Measurements from ENCODE around the gene SCAMP5. TPM values are rescaled to one million over a fixed set of nuclear protein-coding genes. Genes with fewer than 3 reads are reported as not detected.

Gene SCAMP5, protein sequence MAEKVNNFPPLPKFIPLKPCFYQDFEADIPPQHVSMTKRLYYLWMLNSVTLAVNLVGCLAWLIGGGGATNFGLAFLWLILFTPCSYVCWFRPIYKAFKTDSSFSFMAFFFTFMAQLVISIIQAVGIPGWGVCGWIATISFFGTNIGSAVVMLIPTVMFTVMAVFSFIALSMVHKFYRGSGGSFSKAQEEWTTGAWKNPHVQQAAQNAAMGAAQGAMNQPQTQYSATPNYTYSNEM
- total RNA-seq: 0.92 and 1.3 TPM in 2 replicates

DNA sequence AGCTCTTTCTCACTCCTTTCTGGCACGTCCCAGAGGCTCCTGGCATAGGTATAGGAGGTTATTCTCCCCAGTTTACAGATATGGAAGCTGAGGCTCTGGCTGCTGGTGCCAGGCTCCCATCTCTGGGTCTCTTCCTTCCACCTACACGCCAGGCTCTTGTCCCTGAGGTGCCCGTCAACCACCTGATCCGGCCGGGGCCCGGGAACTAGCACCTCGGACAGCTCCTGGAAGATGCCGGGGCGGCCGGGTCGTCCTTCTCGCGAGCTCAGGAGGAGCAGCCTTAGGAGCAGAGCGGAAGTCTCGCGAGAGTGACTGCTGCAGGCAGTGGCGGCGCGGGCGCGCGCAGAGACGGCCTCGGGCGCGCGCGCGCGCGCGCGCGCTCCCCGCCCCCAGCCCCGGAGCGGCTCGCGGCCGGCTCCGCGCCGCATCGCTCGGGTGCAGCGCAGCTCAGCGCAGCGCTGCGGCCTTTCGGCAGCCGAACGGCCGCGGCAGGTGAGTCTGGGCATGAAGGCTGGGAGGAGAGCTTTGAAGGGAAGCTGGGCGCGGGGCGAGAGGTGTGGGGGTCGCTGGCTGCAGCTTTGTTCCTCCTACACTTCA is at the start of gene SCAMP5:
TSS of gene SCAMP5 (plus strand) at position 382 of the 597 bp plus-strand sequence. CDS start 16,277 bp downstream, outside the sequence.
- intact Hi-C loops (cut with micrococcal nuclease): loop anchor here (1.0 to 5.0 kb wide), 3 partner anchors 11 to 1363 kb away; partner anchors contain the start of gene NPTN
- peak within 1 kb of the TSS; percentile 61 for H3K4me3 Mint-ChIP-seq
- peaks cover 13% of the 10 kb centered on the region for H3K4me1 Mint-ChIP-seq
- peak; percentile 99 for DNase-seq
- H3K27me3 Mint-ChIP-seq: peaks cover 41% of the 10 kb centered on the region
- H3K9me3 Mint-ChIP-seq: peaks cover 6% of the 10 kb centered on the region
- no peaks in the 10 kb centered on the region for H3K36me3 Mint-ChIP-seq (ENCODE audit: low read depth)
- peak within 1 kb of the TSS; percentile 16 for H3K27ac Mint-ChIP-seq

DNA sequence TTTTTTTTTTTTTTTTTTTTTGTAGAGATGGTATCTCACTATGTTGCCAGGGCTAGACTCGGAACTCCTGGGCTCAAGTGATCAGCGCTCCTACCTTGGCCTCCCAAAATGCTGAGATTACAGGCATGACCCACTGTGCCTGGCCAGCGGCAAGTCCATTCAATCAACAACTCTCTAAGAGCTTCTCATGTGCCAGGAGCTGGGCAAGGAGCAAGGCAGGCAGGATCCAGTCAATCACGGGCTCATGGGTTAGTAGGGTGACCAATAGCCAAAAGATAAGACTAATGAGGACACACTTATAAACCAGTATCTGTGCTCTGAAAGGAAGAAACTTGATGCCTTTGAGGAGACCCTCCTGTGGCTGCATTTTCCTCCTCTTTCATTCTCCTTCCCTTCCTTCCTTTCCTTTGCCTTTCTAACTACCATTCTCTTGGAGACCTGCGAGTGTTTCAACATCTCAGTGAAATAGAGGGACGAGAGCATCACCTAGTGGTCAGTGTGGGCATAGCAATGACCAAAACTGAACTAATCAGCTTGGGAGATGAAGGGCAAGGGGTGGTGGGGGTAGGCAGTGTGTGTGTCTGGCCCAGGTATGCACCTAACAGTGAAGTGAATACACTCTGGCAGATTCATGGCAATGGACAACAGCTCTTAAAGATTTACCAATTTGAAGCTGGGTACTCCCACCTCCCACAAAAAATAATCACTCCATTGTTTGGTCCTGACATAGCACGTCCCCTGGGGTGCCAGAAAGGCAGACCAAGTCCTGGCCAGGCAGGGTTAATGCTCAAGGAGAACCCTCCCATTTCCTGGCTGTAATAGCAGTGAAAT is 45.1 kb upstream of the SCAMP5 start:
- Mint-ChIP-seq H3K4me1 (peaks cover 16% of the 10 kb centered on the region), H3K36me3 (ENCODE audit: low read depth) (peaks cover 1% of the 10 kb centered on the region), H3K9me3 (no peaks in the 10 kb centered on the region), H3K27ac (no peak overlapping the region), H3K4me3 (no peak overlapping the region), H3K27me3 (peaks cover 4% of the 10 kb centered on the region)
- intact Hi-C loops (cut with micrococcal nuclease): loop anchor here (1.0 to 5.0 kb wide), 3 partner anchors 108 to 313 kb away; partner anchors contain the start of gene ULK3
- DNase-seq: peak; percentile 95

- Mint-ChIP-seq H3K9me3 (no peaks in the 10 kb centered on the region), H3K27me3 (peaks cover 4% of the 10 kb centered on the region), H3K4me3 (no peak overlapping the region), H3K36me3 (ENCODE audit: low read depth) (peaks cover 3% of the 10 kb centered on the region), H3K27ac (no peak overlapping the region), H3K4me1 (peaks cover 18% of the 10 kb centered on the region)
- DNase-seq: no peak
- intact Hi-C loops (cut with micrococcal nuclease): loop anchor here (5.0 kb wide), 2 partner anchors 109 to 314 kb away; partner anchors contain the start of gene ULK3
These were observed 44.4 kb upstream of the SCAMP5 start for GRCh38 chr15:74951006-74951405.

- Mint-ChIP-seq H3K36me3 (ENCODE audit: low read depth) (peaks cover 3% of the 10 kb centered on the region), H3K27ac (no peak overlapping the region), H3K27me3 (peaks cover 21% of the 10 kb centered on the region), H3K9me3 (no peaks in the 10 kb centered on the region), H3K4me3 (peak overlapping the region; percentile 74), H3K4me1 (peaks cover 27% of the 10 kb centered on the region)
- no peak for DNase-seq
- intact Hi-C loops (cut with micrococcal nuclease): loop anchor here (5.0 kb wide), 2 partner anchors 112 to 317 kb away; partner anchors contain the start of gene ULK3
These were observed 40.8 kb upstream of the SCAMP5 start for GRCh38 chr15:74954515-74954914.

- Mint-ChIP-seq H3K4me3 (peak overlapping the region; percentile 74), H3K27me3 (peaks cover 24% of the 10 kb centered on the region), H3K9me3 (no peaks in the 10 kb centered on the region), H3K4me1 (peaks cover 29% of the 10 kb centered on the region), H3K36me3 (ENCODE audit: low read depth) (peaks cover 3% of the 10 kb centered on the region), H3K27ac (no peak overlapping the region)
- no peak for DNase-seq
- intact Hi-C loops (cut with micrococcal nuclease): loop anchor here (5.0 kb wide), 4 partner anchors 48 to 578 kb away; partner anchors contain the start of genes C15orf39 and FAM219B
These were observed 40.3 kb upstream of the SCAMP5 start for GRCh38 chr15:74955017-74955416.

GRCh38 chr15:74955796-74956647 is 39.3 kb upstream of the SCAMP5 start:
- Mint-ChIP-seq H3K36me3 (ENCODE audit: low read depth) (peaks cover 3% of the 10 kb centered on the region), H3K27ac (no peak overlapping the region), H3K4me3 (peak overlapping the region; percentile 74), H3K4me1 (peaks cover 28% of the 10 kb centered on the region), H3K27me3 (peaks cover 29% of the 10 kb centered on the region), H3K9me3 (no peaks in the 10 kb centered on the region)
- intact Hi-C loops (cut with micrococcal nuclease): loop anchor here (1.0 to 5.0 kb wide), 6 partner anchors 17 to 579 kb away; partner anchors contain the start of genes C15orf39, COX5A, FAM219B and PPCDC
- DNase-seq: peak; percentile 91

DNA sequence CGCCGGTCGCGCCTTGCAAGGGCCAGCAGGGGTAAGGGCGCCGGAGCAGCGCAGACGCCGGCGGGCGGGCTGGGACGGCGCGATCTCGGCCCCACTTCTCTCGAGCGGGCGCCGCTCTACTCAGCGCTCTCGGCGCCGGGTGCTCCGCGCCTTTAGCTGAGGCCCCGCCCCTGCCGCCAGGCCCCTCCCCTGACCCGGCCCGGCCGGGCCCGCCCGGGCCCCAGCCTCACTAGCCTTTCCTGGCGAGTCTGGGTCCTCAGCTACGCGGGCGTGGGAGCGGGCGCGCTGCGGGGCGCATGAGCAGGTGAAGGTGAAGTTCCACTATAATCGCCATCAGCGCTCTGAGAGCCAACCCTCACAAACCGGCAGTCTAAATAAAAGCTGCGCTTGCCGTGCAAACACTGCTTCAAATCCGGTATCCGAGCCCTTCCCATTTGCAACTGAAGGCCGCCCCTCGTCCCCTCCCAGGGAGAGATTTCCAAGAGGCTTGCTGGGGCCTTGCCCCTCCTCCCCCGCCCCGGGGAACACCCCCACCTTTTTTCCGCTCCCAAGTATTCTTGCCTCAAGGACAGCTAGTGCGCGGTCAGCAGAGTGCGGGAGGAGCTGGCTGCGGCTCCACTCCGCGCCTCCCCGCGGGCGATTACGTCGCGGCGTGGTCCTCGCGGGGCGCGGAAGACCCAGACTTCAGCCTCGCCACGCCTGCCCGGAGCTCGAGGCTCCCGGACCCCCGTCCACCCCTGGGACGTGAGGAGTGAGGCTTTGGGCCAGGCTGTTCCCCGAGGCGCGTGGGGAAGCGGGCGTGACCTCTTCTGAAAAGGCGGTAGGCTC is 38.5 kb upstream of the SCAMP5 start, which contains the start of gene RPP25:
TSS of gene RPP25 (minus strand) at position 125 of the 828 bp plus-strand sequence. CDS start 189 bp downstream, outside the sequence.
- Mint-ChIP-seq H3K9me3 (no peaks in the 10 kb centered on the region), H3K36me3 (ENCODE audit: low read depth) (peaks cover 3% of the 10 kb centered on the region), H3K4me3 (peak within 1 kb of the TSS; percentile 74), H3K4me1 (peaks cover 32% of the 10 kb centered on the region), H3K27ac (no peak within 1 kb of the TSS), H3K27me3 (peaks cover 36% of the 10 kb centered on the region)
- intact Hi-C loops (cut with micrococcal nuclease): loop anchor here (1.0 to 5.0 kb wide), 6 partner anchors 18 to 580 kb away; partner anchors contain the start of genes C15orf39, COX5A, FAM219B and PPCDC
- DNase-seq: peak; percentile 93

DNA sequence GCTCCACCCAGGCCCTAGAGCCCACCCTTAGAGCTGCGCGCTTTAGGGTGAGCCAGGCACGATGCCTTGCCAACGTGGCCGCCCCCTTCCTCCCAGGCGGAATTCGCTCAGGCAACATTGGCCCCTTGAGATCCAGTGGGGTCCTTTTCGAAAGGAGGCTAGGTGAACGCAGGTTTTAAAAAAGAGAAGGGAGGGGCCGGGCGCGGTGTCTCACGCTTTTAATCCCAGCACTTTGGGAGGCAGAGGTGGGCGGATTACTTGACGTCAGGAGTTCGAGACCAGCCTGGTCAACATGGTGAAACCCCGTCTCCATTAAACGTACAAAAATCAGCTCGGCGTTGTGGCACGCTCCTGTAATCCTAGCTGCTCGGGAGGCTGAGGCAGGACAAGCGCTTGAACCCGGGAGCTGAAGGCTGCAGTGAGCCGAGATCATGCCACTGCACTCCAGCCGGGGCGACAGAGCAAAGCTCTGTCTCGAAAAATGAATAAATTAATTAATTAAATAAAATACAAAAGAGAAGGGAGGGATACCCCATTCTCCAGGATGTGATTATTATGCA is 37.8 kb upstream of the SCAMP5 start:
- no peak overlapping the region for H3K27ac Mint-ChIP-seq
- DNase-seq: no peak
- peaks cover 36% of the 10 kb centered on the region for H3K27me3 Mint-ChIP-seq
- intact Hi-C loops (cut with micrococcal nuclease): loop anchor here (2.0 to 5.0 kb wide), 5 partner anchors 19 to 580 kb away; partner anchors contain the start of genes C15orf39, COX5A and FAM219B
- peaks cover 32% of the 10 kb centered on the region for H3K4me1 Mint-ChIP-seq
- peaks cover 3% of the 10 kb centered on the region for H3K36me3 Mint-ChIP-seq (ENCODE audit: low read depth)
- H3K4me3 Mint-ChIP-seq: peak overlapping the region; percentile 74
- H3K9me3 Mint-ChIP-seq: no peaks in the 10 kb centered on the region

- Mint-ChIP-seq H3K27ac (peak overlapping the region; percentile 51), H3K4me3 (peak overlapping the region; percentile 51), H3K4me1 (peaks cover 32% of the 10 kb centered on the region), H3K9me3 (no peaks in the 10 kb centered on the region), H3K36me3 (ENCODE audit: low read depth) (peaks cover 3% of the 10 kb centered on the region), H3K27me3 (peaks cover 41% of the 10 kb centered on the region)
- DNase-seq: no peak
- intact Hi-C loops (cut with micrococcal nuclease): loop anchor here (5.0 kb wide), 4 partner anchors 51 to 581 kb away; partner anchors contain the start of genes C15orf39 and FAM219B
These were observed 36.9 kb upstream of the SCAMP5 start for GRCh38 chr15:74958320-74958907.

- Mint-ChIP-seq H3K27me3 (peaks cover 41% of the 10 kb centered on the region), H3K36me3 (ENCODE audit: low read depth) (peaks cover 3% of the 10 kb centered on the region), H3K4me1 (peaks cover 32% of the 10 kb centered on the region), H3K9me3 (no peaks in the 10 kb centered on the region), H3K27ac (peak overlapping the region; percentile 51), H3K4me3 (peak overlapping the region; percentile 50)
- intact Hi-C loops (cut with micrococcal nuclease): loop anchor here (1.0 to 5.0 kb wide), 5 partner anchors 19 to 582 kb away; partner anchors contain the start of genes C15orf39 and FAM219B
- DNase-seq: no peak
These were observed 36.3 kb upstream of the SCAMP5 start for GRCh38 chr15:74958908-74959585.

- H3K36me3 Mint-ChIP-seq (ENCODE audit: low read depth): peaks cover 3% of the 10 kb centered on the region
These were observed 35.8 kb upstream of the SCAMP5 start for GRCh38 chr15:74959586-74959939.

More at GRCh38 chr15:74959586-74959939, 35.8 kb upstream of the SCAMP5 start:
- H3K9me3 Mint-ChIP-seq: no peaks in the 10 kb centered on the region
- intact Hi-C loops (cut with micrococcal nuclease): loop anchor here (1.0 to 5.0 kb wide), 5 partner anchors 19 to 582 kb away; partner anchors contain the start of genes C15orf39 and FAM219B
- DNase-seq: no peak
- peaks cover 41% of the 10 kb centered on the region for H3K27me3 Mint-ChIP-seq
- peaks cover 30% of the 10 kb centered on the region for H3K4me1 Mint-ChIP-seq
- H3K27ac Mint-ChIP-seq: peak overlapping the region; percentile 10
- H3K4me3 Mint-ChIP-seq: no peak overlapping the region
